ENCODE data around the gene NDC1.
A peak's percentile ranks its signal among the peaks of the same experiment; 100 is the strongest.

NDC1 gene

DNA sequence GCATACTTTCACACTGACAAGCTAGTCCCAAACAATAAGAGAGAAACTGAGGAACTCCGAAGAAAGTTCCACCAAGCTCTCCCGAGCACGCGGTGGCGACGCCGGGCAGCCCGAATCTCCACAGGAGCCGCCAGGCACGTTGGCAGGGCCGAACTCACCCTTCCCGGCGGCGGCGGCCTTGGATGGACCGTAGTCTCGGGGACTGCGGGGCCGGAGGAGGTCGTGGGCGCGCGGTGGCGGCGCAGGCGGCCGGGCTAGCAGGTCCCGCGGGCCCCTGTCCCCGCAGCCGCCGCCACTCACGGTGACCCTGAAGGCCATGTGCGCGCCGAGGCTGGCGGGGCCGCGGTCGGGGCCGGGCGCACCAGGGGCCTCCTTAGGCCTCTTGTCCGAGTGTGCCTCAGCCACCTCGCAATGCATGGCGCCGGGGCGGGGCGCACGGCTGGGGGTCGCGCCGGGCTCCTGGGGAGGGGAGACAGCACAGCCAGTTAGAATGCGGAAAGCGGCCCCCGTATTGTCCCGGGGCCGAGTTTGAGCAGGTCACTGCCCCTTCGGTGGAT is 100.4 kb downstream of the NDC1 start:
- Histone ChIP-seq H3K27ac (no peak overlapping the region), H4K20me1 (ENCODE audit: insufficient read depth) (no peaks in the 10 kb centered on the region), H3K9ac (no peak overlapping the region), H3K4me1 (ENCODE audit: low read depth, poor library complexity, severe bottlenecking) (peaks cover 56% of the 10 kb centered on the region), H3K27me3 (ENCODE audit: insufficient read depth, low read depth) (no peaks in the 10 kb centered on the region), H3K36me3 (ENCODE audit: insufficient read depth) (no peaks in the 10 kb centered on the region), H3K4me2 (no peak overlapping the region; the same call in 1 of the 2 replicates), H2AFZ (ENCODE audit: low read depth) (no peak overlapping the region), H3K79me2 (ENCODE audit: insufficient read depth, low read depth) (peaks cover 7% of the 10 kb centered on the region; the same call in 1 of the 2 replicates), H3K4me3 (IDR thresholded peaks at IDR 0.05; ENCODE audit: insufficient read depth, low read depth, low read length) (no peak overlapping the region)
- TF ChIP-seq, protein P1, sequence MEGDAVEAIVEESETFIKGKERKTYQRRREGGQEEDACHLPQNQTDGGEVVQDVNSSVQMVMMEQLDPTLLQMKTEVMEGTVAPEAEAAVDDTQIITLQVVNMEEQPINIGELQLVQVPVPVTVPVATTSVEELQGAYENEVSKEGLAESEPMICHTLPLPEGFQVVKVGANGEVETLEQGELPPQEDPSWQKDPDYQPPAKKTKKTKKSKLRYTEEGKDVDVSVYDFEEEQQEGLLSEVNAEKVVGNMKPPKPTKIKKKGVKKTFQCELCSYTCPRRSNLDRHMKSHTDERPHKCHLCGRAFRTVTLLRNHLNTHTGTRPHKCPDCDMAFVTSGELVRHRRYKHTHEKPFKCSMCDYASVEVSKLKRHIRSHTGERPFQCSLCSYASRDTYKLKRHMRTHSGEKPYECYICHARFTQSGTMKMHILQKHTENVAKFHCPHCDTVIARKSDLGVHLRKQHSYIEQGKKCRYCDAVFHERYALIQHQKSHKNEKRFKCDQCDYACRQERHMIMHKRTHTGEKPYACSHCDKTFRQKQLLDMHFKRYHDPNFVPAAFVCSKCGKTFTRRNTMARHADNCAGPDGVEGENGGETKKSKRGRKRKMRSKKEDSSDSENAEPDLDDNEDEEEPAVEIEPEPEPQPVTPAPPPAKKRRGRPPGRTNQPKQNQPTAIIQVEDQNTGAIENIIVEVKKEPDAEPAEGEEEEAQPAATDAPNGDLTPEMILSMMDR (conservative IDR thresholded peaks at IDR 0.05; ENCODE audit: low read depth, low read length), result no peak

DNA sequence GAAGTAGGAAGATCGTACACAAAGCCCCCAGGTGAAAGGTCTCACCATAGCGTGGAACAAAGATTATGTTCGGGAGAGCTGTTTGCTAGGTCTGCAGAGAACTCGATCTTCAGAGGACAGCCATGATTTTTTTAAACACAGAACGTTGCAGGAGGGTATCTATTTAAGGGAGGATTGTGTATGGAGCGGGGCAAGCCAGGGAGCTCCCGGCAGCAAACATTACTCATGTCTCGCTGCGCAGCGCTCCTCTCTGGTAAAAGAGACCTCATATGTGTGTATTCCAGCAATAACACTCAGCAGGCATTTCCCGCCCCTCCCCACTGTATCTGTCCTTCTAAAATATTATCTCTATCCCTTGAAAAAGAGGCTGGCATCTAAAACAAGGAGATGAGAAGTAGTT is 101.8 kb downstream of the NDC1 start:
- Histone ChIP-seq H2AFZ (ENCODE audit: low read depth) (peak overlapping the region; percentile 63; the same call in 1 of the 2 replicates), H3K79me2 (ENCODE audit: insufficient read depth, low read depth) (peaks cover 10% of the 10 kb centered on the region; the same call in 1 of the 2 replicates), H3K27me3 (ENCODE audit: insufficient read depth, low read depth) (no peaks in the 10 kb centered on the region), H3K4me3 (IDR thresholded peaks at IDR 0.05; ENCODE audit: insufficient read depth, low read depth, low read length) (no peak overlapping the region), H3K4me1 (ENCODE audit: low read depth, poor library complexity, severe bottlenecking) (peaks cover 65% of the 10 kb centered on the region), H3K27ac (peak overlapping the region; percentile 83; the same call in 1 of the 2 replicates), H3K4me2 (peak overlapping the region; percentile 77; the same call in 1 of the 2 replicates), H4K20me1 (ENCODE audit: insufficient read depth) (no peaks in the 10 kb centered on the region), H3K9ac (no peak overlapping the region), H3K36me3 (ENCODE audit: insufficient read depth) (no peaks in the 10 kb centered on the region)
- TF ChIP-seq, protein P1 (conservative IDR thresholded peaks at IDR 0.05; ENCODE audit: low read depth, low read length), result no peak

DNA sequence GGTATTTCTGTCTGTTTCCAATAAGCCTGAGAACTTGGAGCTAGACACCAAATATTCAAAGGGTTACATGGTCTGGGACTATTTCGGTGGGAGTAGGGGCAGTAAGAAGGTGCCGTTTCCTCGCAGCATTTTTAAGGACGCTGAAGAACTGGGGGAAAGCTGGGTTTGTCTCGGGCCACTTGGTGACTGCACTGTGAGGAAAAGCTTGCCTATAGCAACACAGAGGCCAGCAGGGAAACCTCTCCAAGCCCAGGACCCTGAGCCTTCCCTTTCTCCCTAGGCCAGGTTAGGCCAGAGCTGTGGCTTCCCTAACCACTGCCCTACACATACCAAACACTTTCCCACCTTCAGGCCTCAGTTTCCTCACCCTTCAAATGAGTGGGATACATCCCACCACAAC is 102.4 kb downstream of the NDC1 start:
- H3K36me3 ChIP-seq (ENCODE audit: insufficient read depth), result no peaks in the 10 kb centered on the region
- H3K4me3 ChIP-seq (IDR thresholded peaks at IDR 0.05; ENCODE audit: insufficient read depth, low read depth, low read length), result no peak overlapping the region
- H3K9ac ChIP-seq, result peak overlapping the region; percentile 35; the same call in 1 of the 2 replicates
- peak overlapping the region; percentile 83 for H3K27ac ChIP-seq
- H3K4me1 ChIP-seq (ENCODE audit: low read depth, poor library complexity, severe bottlenecking), result peaks cover 65% of the 10 kb centered on the region
- TF ChIP-seq, protein P1 (conservative IDR thresholded peaks at IDR 0.05; ENCODE audit: low read depth, low read length), result no peak
- no peaks in the 10 kb centered on the region for H3K27me3 ChIP-seq (ENCODE audit: insufficient read depth, low read depth)
- H4K20me1 ChIP-seq (ENCODE audit: insufficient read depth), result no peaks in the 10 kb centered on the region
- H2AFZ ChIP-seq (ENCODE audit: low read depth), result peak overlapping the region; percentile 63; the same call in 1 of the 2 replicates
- peaks cover 10% of the 10 kb centered on the region; the same call in 1 of the 2 replicates for H3K79me2 ChIP-seq (ENCODE audit: insufficient read depth, low read depth)
- H3K4me2 ChIP-seq, result peak overlapping the region; percentile 77

DNA sequence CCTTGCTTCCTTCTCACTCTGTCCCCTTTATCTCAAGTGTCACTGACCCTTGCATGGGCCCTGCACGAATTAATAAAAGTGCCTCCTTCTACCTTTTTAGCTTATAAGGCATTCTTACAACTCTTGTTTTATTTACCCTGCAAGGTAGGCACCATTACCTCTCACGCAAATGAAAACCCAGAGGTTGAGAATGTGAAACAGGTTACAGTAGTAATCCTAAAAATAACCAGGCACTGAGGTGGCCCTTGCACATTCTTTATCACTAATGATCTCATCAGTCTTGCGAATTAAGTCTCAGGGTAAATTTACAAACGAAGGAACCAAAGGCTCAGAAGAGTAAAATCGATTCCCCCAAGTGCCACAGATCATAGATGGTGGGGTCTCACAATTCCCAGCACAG is 102.8 kb downstream of the NDC1 start:
- no peaks in the 10 kb centered on the region for H3K36me3 ChIP-seq (ENCODE audit: insufficient read depth)
- no peaks in the 10 kb centered on the region for H4K20me1 ChIP-seq (ENCODE audit: insufficient read depth)
- TF ChIP-seq, protein P1 (conservative IDR thresholded peaks at IDR 0.05; ENCODE audit: low read depth, low read length), result no peak
- H3K79me2 ChIP-seq (ENCODE audit: insufficient read depth, low read depth), result peaks cover 10% of the 10 kb centered on the region; the same call in 1 of the 2 replicates
- H3K4me2 ChIP-seq, result peak overlapping the region; percentile 77
- H3K9ac ChIP-seq, result peak overlapping the region; percentile 35; the same call in 1 of the 2 replicates
- H3K27ac ChIP-seq, result peak overlapping the region; percentile 83
- peak overlapping the region; percentile 63; the same call in 1 of the 2 replicates for H2AFZ ChIP-seq (ENCODE audit: low read depth)
- no peaks in the 10 kb centered on the region for H3K27me3 ChIP-seq (ENCODE audit: insufficient read depth, low read depth)
- peak overlapping the region; percentile 25 for H3K4me3 ChIP-seq (IDR thresholded peaks at IDR 0.05; ENCODE audit: insufficient read depth, low read depth, low read length)
- H3K4me1 ChIP-seq (ENCODE audit: low read depth, poor library complexity, severe bottlenecking), result peaks cover 65% of the 10 kb centered on the region

All from KMS-11 (cell line).